Measurements from ENCODE around the gene PPM1G.
"Not testable (repeated sequence)": the region's sequence is repeated elsewhere in the genome, so short reads cannot be mapped to it uniquely, and the experiment has no call there.

Gene PPM1G

DNA sequence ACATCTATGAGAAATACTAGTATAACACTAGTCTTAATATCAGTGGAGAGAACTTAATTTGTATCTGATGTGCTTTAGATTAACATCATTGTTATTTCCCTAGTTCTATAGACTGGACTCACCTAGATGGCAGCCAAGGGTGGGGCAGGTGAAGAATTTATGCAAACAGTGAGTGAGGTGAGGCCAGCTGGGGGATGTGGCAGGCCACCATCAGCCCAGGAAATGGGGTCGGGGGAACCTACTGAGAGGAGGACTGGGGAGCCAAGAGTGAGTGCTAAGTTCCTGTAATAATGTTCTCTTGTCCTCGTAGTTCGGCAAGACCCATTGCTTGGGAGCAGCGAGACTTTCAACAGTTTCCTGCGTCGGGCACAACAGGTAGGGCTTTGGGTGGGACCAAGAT lies 36.5 kb downstream of the PPM1G start:
- DNase-seq = no peak

DNA sequence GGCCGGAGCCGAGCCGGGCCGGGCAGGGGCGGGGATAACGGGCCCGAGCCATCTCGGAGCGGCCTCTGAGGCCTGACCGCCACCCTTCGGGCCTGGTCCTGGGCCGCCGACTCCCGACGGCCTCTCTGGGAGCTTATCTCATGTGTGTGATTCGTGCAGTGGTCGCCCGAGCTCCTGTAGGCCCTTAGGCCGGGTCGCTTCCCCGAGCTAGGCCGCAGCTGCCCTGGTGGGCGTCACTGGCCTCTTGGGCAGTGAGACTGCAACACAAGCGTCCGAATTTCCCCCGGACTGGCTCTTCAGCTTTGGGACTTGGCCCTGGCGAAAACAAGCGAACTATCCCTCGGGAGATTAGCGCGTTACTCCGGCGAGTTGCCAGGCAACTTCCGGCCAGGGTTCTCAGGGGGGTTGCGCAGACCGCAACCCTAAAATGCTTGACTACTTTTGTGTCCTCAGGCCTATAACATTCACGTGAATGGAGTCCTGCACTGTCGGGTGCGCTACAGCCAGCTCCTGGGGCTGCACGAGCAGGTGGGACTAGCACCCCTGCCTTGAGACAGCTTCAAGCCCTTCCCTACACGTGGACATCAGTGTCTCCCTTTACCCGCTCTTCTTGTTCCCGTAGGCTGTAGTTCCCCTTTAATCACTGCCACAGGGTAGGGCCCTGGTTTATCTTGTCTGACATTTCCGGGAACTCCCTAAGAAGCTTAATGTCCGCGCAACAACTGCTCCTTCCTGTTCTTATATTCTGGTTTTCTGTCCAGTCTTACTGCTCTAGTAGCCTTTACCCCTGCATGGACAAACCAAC lies 38.4 kb downstream of the PPM1G start:
- DNase-seq = peak; percentile 15

DNA sequence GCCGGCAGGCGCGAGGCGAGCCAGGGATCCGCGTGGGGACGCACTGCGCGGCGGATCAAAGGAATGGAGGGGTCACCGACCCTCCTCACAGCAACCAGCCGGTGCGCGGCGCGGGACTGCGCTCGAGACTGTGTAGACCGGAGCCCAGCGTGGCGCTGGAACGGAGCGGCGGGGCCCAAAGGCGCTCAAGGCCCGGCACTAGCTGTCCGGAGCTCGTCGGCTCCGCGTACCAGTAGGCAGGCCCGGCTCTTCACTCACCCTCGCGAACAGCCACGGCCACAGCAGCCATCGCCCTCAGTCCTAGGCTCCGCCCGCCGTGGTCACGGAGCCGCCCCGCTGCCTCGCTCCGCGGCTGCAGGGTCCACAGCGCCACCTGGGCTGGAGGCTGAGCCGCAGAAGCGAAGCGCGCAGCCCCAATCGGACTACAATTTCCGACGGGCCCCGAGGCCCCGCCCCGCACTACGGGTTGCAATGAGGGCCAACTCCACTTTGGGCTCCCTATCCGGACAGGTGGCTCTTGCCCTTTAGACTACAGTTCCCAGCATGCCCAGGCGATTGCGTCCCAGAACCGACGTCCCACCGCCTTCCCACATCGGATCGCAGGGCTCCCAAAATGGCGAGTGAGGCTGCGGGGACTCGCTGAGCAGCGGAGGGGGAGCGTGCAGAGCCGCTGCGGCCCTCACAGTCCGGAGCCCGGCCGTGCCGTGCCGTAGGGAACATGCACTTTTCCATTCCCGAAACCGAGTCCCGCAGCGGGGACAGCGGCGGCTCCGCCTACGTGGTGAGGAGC lies 39.2 kb downstream of the PPM1G start, which contains the start of the genes EIF2B4 and SNX17:
EIF2B4 (minus strand) TSS at position 313 of the 790 bp plus-strand sequence; CDS start at position 289, 24 bp downstream.
SNX17 (plus strand) TSS at position 591 of the 790 bp plus-strand sequence; CDS start at position 719, 128 bp downstream.
- peak; percentile 98 for DNase-seq

DNA sequence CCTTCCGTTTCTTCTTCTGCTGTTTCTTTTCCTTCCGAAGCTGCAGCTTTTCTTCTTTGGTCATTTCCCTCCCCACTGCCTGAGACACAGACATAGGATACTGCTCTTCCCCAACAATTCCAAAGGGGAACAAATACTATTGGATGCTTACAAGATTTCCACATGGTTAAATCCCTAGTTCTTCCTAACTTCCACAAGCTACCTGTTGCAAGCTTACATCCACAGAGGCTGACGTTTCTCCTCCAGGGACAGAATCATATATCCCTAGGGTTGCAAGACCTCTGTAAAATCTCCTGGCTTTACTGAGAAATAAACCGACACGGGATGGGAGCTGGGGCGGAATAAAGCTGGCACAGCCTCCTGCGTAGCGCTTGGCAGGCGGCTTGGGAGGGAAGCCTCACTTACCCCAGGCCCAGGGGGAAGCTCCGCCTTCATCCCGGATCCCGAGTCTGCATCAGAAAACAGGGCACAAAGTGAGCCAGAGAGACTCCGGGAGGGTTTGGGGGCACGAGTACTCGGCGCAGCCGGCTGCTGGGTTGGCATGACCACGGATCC lies 39.8 kb downstream of the PPM1G start:
- DNase-seq = no peak

DNA sequence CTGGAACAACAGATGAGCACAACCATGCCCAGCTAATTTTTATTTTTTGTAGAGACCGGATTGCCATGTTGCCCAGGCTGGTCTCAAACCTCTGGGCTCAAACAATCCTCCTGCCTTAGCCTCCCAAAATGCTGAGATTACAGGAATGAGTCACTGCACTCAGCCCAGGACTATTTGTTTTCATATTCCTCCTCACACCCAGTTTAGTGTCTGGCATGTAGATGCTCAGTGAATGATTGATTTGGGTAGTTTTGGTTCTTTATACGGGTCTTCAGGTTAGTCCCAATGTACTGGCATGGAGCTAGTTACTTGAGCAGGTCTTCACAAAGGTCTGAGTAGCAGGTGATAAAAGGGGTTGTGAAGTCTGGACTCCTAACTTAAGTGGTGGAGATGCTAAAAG lies 45.5 kb downstream of the PPM1G start:
- no peak for DNase-seq

DNA sequence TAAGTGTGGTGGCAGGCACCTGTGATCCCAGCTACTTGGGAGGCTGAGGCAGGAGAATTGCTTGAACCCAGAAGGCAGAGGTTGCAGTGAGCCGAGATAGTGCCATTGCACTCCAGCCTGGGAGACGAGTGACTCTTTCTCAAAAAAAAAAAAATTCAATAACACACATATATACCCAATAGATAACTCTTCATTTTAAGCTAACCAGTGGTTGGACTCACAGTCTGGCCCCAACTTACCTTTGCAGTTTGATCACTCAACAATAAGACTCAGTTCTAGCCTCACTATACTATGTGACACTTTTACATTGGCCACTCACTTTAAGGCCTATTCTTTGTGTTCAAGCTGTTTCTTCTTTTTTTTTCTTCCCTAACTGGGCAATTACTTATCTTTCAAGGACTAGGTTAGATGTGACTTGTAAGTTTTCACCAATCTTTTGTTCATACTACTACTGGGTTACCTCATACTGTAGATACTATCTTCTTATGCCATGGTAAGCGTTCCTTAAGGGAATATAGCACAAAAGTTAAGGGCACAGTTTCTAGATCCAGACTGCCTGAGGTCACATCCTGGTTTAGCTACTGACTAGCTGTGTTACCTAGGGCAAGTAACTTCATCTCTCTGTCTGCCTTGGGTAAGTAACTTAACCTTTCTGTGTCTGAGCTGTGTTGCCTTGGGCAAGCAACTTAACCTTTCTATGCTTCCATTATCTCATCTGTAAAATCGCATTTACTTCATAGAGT lies 46.5 kb downstream of the PPM1G start:
- DNase-seq = no peak

DNA sequence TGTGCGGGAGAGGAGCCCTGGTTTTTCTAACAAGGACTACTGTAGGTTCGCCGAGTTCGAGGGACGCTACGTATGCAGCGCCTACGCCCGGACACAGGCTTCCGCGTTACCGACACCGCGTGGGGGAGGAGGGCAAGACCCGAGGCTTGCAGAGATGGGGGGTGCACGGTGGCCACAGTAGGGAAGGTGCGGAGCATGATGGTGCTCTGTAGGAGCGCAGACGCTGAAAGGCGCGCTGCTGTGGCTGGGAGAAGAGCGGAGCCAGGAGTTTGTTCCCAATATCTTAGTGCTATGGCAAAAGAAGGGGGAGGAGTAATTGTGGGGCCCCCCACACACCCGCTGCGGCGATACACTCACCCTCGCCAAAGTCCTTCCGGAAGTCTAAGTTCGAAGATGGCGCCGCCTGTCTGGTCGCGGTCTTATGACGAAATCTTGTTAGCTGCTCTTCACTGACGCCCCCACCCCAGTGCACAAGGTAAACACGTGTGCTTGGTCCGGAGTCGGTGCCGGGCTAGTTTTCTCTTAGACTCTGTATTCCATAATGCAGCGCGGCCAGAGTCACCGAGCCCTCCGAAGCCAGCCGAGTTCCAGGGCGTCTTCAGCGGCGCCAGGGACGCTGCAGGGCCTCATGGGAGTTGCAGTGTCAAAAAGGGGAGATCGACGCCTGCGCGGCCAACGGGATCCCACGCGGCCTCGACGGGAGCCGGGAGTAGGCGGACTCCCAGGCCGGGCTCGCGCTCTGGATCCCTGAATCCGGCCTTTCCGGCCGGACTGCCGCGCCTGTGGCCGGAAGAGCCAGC lies 52.8 kb downstream of the PPM1G start, which contains the start of gene GTF3C2:
GTF3C2 (minus strand) TSS at position 383 of the 800 bp plus-strand sequence. CDS start 13,210 bp downstream, outside the sequence.
- DNase-seq = peak; percentile 86

DNA sequence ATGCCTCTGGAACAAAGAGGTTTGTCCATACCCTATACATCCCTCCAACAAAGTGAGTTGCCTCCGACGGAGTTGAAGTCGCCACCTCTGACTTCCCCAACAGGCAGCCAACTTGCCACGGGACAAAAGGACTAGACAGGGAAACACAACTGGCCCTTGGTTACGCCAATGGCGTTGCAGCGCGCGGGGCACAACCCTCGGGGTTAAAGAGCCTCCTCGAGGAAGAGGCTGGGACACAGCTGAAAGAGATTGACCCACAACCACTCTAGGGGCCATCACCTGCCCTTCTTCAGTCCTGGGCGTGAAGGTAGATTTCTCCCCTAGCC lies 53.4 kb downstream of the PPM1G start:
- no peak for DNase-seq

DNA sequence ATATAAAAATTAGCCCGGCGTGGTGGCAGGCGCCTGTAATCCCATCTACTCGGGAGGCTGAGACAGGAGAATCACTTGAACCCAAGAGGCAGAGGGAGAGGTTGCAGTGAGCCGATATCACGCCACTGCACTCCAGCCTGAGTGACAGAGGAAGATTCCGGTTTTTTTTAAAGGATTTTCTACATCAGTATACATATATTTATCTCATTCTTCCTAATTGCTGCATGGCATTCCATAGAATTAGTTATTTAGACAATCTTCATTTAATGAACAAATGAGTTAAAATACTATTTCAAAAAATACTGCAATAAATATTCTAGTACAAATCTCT lies 54.8 kb downstream of the PPM1G start:
- no peak for DNase-seq

DNA sequence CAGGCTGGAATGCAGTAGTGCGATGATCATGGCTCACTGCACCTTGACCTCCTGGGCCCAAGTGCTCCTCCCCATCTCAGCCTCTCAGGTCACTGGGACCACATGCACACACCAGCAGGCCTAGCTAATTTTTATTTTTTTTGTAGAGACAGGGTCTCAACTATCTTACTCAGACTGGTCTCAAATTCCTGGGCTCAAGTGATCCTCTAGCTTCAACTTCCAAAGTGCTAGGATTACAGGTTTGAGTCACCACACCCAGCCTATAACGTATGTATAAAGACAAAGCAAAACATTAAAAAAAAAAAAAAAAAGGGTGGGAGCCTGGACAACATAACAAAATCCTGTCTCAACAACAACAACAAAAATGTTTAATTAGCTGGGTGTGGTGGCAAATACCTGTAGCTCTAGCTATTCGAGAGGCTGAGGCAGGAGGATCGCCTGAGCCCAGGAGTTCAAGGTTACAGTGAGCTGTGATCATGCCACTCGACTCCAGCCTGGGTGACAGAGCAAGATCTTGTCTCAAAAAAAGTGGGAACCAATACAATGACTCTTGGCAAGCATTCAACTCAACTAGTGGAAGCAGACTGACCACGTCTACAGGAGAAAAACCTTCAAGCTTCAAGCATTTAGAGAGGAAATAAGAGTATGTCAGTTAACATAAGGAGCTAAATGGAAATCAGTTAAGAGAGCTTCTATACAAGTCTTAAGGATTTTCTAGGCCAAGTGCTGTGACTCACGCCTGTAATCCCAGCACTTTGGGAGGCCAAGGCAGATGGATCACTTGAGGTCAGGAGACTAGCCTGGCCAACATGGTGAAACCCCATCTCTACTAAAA lies 55.4 kb downstream of the PPM1G start:
- no peak for DNase-seq

DNA sequence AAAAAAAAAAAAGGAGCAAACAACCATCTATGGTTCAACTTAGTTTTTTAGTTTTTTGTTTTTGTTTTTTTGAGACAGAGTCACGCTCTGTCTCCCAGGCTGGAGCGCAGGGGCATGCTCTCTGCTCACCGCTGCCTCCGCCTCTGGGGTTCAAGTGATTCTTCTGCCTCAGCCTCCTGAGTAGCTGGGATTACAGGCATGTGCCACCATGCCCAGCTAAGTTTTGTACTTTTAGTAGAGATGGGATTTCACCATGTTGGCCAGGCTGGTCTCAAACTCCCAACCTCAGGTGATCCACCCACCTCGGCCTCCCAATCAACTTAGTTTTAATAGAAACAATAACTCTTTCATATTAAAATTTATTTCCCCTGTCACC lies 56.0 kb downstream of the PPM1G start:
- DNase-seq = not testable (repeated sequence)

DNA sequence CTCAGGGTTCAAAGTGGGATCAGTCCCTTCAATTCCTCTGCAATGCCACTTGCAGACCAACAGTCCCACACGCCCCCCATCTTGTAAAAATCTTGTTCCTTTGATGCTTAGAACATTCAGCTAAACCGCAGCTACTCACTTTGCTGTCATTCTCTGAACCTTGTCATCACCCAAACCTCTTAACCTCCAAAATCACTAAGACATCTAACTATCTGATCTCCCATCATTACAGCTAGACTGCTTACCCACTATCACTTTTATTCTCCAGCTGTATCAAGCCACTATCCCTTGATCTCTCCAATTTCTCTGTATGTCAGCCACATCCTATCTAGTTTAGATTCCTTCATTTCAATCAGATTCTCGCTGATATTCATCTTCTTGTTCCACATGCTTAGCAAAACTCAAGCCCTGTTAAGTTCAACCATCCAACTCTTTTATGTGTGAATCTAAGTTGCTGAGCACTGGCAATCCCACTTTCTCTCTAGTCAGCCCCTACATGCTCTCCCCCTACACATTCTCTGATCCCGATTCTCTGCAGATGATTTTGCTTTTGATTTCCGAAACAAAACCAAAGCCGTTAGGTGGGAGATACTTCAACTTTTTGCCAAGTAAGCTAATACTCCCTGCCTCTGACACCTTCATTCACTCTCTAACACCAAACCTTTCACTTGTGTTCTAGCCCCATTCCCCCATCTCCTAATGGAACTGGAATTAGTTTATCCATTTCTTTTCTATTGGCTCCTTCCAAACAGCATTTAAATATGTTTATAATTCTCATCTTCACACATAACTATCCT lies 57.4 kb downstream of the PPM1G start:
- no peak for DNase-seq

DNA sequence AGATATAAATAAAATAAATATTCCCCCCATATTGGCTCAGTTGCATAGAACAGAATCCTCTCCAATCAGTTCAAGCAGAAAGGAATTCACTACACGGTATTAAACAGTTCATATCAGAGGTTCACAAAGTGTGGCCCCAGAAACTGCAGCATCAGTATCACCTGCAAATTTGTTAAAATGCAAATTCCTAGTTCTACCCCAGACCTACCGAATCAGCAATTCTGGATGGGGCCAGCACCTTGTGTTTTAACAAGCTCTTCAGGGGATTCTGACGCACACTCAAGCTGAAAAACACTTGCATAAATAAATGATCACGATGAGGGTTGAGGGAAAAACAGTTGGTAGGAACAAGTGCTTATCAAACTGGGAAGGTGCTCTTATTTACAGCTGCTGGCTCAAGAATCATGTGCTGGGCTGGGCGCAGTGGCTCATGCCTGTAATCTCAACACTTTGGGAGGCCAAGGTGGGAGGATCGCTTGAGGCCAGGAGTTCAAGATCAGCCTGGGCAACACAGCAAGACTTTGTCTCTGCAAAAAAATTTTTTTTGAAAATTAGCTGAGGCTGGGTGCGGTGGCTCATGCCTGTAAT lies 59.2 kb downstream of the PPM1G start:
- DNase-seq = no peak

DNA sequence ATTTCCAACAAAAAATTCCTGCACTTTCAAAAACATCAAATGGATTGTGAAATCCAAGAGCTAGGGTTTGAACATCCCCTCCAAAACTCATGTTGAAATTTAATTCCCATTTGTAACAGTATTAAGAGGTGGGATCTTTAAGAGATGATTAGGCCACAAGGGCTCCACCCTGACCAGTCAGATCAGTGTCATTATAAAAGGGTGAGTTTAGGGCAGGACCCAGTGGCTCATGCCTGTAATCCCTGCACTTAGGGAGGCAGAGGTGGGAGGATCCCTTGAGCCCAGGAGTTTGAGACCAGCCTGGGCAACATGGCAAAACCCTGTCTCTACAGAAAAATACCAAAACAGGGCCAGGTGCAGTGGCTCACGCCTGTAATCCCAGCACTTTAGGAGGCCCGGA lies 61.8 kb downstream of the PPM1G start:
- DNase-seq = no peak

DNA sequence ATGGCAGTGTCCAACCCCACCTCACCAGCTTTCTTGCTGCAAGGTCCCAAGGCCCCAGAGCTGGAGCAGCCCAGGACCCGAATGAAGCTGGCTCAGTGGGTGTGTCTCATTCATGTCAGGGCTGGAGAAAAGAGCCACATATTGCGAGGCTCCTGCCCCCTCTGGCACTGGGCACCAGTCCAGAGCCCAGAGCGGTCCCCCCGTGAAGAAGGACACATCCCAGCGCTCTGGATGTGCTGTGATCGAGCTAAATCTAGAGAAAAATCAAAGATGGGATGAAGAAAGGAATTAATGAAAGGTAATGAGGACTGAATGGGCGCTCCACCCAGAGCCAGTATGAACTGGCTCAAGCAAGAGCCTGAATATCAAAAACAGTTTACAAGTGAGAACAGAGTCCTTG lies 73.2 kb downstream of the PPM1G start:
- DNase-seq = no peak

DNA sequence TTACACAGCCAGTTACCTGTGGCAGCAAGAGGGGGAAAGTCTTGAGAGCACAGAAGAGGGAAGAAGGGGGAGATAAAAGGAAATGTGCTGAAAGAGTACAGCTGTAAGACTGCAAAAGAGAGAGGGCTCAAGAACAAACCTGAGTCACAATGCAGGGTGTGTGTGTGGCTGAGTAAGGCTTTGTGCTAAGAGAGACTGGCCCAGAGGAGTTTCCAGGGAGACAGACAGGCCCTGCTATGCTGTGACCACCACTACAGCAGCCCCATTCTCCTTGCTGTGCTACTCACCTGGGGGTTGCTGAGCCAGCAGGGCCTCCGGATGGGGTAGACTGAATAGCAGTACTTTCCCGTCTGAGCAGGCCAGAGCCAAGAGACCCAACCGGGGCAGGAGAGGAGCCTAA lies 74.1 kb downstream of the PPM1G start:
- DNase-seq = no peak

Data from T-helper 9 cell (primary cell).